ENCODE measurements around the gene CHD5.

Gene CHD5

GRCh38 chr1:6109688-6110087 lies 70.4 kb downstream of the CHD5 start:
- no peak for DNase-seq

GRCh38 chr1:6108937-6109614 lies 71.0 kb downstream of the CHD5 start:
- DNase-seq = peak; percentile 40

DNA sequence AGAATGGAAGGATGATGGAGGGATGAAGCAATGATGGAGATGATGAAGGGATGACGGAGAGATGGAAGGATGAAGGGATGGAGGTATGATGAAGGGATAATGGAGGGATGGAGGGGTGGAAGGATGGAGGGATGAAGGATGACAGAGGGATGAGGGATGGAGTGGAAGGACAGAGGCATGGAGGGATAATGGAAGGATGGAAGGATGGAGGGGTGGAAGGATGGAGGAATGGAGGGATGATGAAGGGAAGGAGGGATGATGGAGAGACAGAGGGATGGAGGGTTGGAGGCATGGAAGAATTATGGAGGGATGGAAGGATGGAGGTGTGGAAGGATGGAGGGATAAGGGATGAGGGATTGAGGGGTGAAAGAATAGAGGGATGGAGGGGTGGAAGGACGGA lies 71.6 kb downstream of the CHD5 start:
- no peak for DNase-seq

DNA sequence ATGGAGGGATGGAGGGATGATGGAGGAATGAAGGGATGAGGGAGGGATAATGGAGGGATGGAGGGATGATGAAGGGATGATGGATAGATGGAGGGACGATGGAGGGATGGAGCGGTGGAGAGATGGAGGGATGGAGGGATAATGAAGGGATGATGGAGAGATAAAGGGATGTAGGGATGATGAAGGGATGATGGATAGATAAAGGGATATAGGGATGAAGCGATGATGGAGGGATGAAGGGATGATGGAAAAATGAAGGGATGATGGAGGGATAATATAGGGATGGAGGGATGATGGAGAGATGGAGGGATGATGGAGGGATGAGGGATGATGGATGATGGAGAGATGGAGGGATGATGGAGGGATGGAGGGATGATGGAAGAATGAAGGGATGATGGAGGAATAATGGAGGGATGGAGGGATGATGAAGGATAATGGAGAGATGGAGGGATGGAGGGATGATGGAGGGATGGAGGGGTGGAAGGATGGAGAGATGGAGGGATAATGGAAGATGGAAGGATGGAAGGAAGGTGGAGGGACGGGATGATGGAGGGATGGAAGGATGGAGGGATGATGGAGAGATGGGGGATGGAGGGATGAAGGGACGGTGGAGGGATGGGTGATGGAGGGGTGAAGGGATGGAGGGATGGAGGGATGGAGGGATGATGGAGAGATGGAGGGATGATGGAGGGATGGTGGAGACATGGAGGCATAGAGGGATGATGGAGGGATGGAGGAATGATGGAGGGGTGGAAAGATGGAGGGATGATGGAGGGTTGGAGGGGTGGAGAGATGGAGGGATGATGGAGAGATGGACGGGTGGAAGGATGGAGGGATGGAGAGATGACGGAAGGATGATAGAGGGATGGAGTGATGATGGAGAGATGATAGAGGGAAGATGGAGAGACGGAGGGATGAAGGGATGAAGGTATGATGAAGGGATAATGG lies 72.4 kb downstream of the CHD5 start:
- DNase-seq = no peak

DNA sequence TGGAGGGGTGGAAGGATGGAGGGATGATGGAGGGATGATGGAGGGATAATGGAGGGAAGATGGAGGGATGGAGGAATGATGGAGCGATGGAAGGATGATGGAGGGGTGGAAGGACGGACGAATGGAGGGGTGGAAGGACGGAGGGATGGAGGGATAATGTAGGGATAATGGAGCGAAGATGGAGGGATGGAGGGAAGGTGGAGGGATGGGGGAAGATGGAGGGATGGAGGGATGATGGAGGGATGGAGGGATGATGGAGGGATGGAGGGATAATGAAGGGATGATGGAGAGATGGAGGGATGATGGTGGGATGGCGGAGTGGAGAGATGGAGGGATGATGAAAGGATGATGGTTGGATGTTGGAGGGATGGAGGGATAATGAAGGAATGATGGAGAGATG lies 73.1 kb downstream of the CHD5 start:
- DNase-seq = no peak

- no peak for DNase-seq
Observed at GRCh38 chr1:6106321-6106731, 73.8 kb downstream of the CHD5 start.

DNA sequence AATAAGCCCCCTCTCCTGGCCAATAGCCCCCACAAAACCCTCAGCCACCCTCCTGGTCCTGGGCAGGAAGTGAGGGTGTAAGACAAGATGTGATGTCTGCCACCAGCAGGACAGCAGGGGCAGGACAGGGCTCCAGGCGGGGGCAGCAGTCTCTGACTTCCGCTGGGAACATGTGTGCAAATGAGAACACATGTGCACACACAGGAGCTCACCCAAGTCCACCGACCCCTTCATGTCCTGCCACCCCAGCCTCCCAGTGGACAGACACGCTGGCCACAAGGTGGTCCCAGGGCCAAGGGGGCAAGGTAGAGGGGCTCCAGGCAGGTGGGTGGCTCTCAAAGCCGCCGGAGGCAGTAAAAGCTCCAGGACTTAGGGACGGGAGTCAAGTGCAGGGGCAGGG lies 74.4 kb downstream of the CHD5 start:
- DNase-seq = no peak

DNA sequence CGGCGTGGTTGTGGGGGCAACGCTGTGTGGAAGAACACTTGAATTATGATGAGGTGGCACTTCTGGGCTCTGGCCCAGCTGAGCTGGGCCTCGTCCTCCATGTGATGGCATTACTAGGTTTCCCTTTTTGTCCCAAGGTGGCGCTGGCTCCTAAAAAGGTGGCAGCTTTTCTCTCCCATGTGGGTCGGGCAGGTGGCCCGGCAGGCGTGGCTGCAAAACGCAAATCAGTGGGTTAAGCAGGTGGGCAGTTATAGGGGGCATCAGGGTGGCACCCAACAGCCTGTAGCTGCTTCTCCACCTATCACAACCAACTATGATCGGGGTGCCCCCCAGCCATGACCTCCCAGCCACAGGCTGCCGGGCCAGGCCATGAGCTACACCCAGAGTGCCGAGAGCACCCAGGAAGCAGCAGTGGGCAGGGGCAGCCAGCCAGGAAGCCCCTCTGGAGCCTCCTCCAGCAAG lies 74.9 kb downstream of the CHD5 start:
- DNase-seq = no peak

DNA sequence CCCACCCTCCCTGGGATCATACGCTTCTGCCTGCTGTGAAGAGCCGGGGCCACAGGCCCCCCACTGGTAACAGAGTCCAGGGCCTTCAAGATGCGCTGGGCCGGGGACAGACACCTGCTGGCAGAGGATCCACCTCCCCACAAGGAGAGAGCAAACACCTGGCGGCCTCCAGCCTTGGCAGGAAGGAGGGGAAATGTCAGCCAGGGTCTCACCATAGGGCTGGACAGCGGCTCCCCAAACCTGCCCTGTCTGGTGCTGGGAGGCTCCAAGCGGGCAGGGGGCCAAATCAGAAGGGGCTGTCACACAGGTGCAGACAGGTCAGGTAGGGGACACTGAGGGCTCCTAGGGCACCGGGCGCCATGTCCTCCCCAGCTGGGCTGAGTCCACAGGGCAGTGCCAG lies 75.5 kb downstream of the CHD5 start:
- DNase-seq = no peak

DNA sequence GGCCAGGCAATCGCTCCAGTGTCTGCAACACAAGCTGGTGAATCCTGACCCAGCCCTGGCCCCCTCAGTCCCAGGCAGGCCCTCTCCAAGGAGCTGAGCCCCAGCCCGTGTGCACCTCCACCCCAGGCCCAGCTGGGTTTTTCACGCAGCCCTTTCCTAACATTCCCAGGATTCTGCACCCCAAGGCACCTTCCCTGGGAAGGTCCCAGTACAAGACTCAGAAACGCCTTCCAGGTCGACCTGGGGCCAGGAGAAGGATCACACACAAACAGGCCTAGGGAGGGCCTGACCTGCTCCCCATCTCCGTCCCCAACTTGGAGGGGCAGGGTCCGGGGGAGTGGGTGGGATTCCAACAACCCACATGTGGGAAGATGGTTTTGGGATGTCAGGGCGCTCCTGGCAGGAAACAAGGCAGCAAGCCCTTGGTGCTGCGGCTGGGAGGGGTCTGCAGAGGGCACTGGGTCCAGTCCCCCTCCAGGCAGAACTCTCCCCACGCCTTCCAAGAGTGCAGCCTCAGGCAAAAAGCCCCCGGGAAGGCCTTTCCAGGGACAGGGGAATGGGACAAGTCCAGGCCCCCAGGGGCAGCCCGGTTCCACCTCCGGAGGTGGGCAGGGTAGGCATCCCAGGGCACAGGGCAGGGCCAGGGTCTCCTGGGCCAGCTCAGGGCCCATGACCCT lies 76.1 kb downstream of the CHD5 start:
- DNase-seq = no peak

DNA sequence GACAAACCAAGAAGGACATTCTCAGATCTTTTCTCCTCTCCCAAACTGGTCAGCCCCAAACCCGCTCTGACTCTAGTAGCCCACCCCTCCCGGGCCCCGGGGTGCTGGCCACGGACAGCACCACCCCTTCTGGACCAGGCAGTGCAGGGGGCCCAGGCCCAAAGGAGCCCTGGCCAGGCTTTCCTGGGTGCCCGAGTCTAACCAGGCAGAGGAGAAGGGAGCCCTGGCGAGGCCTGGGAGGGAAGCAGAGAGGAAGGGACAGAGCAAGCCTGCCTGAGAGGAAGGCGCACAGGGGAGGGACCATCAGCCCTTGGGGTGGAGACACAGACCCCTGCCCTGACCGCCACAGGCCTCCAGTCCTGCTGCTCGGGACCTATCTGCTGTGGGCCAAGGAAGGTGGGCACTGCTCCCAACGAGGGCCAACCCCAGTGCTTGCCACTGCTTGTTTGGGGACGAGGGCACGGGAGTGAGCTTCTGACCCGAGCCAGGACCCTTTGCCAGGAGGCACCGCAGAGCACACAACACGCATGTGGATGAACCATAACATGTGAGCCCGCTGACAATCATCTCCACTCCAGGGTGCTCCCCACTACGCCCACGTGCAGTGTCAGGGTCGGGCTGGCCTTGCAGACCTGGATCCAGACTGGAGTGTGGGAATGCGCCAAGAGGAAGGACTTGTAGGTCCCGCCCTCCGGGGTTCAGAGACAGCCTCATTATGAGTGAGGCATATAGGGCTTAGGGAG lies 76.8 kb downstream of the CHD5 start:
- no peak for DNase-seq

- no peak for DNase-seq
Observed at GRCh38 chr1:6102532-6102845, 77.6 kb downstream of the CHD5 start.

DNA sequence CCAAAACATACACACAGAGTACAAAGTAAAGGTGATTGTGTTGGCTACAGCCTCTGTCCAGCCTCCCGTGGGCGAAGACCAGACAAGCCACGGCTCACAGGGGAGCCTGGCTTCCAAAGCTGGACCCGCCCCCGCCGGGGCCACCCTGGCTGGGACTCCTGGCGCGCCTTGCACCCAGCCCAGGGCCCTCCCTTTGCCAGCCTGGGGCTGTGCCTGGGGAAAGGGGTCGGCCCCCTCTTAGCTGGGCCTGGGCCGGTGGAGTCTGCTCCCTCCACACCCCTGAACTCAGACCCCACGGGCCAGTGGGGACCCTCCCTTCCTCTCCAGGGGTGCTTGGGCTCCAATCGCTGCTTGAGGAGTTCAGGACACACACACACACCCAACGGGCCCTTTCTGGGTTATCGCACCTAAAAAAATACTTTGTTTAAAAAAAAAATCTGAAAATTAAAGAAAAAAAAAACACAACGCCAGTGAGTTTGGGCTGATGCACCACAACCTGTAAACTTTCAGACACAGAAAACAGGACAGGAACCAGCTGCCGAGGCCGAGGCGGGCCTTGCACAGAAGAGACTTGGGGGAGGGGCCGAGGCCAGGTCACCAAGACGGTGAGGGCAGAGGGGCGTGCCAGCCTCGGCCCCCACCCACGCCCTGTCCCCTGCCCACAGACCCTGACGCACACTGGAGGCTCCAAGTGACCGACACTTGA lies 78.1 kb downstream of the CHD5 start:
- no peak for DNase-seq

GRCh38 chr1:6100861-6101783 lies 79.0 kb downstream of the CHD5 start:
- no peak for DNase-seq

- DNase-seq = no peak
Observed at GRCh38 chr1:6099787-6100765, 80.0 kb downstream of the CHD5 start.

- DNase-seq = no peak
Observed at GRCh38 chr1:6099297-6099696, 80.8 kb downstream of the CHD5 start.

DNA sequence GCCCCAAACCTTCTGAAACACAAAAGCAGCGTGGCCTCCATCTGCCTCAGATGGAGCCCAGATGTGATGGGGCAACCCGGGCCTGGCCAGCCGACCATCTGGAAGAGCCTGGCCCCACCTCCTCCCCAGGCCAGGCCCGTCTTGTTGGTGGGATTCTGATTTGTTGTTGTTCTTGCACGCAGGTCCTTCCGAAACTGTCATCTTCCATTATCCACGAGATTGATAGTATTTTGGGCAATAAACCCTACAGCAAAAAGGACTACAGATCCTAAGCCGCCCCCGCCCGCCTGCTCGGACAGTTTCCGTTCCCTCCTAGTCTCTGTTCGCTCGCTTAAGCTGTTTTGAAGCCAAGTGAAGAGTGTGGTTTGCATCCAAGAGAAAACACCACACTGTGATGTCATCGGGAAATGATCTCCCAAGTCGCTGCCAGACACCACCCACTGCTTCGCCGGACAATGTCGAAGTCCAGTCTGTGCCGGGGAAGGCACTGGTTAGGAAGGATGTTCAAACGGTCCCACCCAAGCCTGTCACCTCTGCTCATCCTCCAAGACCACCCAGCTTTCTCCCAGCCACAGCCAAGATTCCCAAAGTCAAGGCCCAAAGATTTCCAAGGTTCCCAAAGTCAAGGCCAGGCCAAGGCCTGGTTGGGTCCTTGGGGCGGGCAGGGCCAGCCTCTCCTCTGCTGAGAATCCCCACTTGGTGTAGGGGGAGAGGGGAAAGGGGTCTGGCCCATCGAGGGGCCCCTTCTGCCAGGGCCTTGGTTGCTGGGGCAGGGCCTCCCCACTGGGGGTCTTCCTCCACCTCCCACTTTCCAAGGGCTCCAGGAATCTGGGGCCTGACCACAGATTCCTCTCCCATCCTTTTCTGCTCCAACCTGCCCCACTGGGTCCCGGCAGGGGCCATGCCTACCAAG lies 81.6 kb downstream of the CHD5 start:
- peak; percentile 26 for DNase-seq

DNA sequence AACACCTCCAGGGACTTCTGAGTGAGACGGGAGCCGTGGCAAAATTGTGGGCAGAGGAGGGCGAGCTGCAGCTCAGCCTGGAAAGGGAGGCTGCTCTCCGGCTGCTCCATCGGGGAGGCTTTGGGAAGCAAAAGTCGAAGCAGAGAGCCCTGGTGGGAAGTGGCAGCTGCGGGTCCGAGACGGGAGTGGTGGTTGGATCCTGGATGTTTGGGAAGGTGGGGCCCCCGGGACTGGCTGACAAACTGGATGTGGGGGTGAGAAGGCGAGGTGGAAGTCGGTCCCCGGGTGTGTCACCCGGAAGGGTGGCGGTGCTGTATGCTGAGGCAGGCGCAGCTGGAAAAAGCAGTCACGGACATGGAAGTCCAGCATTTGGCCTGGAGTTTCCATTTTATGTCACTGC lies 82.3 kb downstream of the CHD5 start:
- DNase-seq = no peak

Measured in fibroblast of skin of scalp (primary cell).